HFF-Myc (cell line): ENCODE results near the gene SYT14.
"Not testable (repeated sequence)": the region's sequence is repeated elsewhere in the genome, so short reads cannot be mapped to it uniquely, and the experiment has no call there.

Experiments
- DNase-seq: peaks from one replicate; pipeline ENCODE4 v3.0.0-alpha.2; 2011; ENCODE audit warnings: low read depth; ENCODE audit errors: extremely low read depth
- H3K4me3 ChIP-seq: replicated peaks from 2 replicates; pipeline ENCODE4 v1.5.1; 2011; ENCODE audit warnings: low read depth, mild to moderate bottlenecking, control low read depth, low read length
- TF ChIP-seq, protein P1 (sequence below): IDR thresholded peaks from 2 replicates; pipeline ENCODE4 v1.5.1; 2012; ENCODE audit warnings: mild to moderate bottlenecking, low read depth, low read length, control low read depth; ENCODE audit errors: missing control alignments

Gene SYT14

DNA sequence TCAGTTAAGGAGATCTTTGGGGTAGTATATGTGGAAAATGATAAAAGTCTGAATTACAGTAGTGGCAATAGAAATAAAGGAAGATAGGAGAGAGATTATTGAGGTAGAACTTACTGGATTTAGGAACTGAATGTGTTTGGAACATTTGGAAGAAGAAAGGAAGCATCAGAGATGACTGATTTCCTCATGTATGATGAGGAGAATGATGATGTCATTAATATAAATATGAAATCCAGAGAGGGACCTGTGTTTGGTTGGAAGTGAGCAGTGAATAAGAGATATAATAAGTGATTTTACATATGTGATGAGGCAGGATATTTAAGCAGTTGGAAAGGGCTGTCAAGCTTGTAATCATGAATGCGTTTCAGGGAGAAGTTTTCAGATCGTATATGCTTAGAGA, 86.3 kb downstream of the SYT14 start:
- no peak overlapping the region for H3K4me3 ChIP-seq
- TF ChIP-seq, protein P1, sequence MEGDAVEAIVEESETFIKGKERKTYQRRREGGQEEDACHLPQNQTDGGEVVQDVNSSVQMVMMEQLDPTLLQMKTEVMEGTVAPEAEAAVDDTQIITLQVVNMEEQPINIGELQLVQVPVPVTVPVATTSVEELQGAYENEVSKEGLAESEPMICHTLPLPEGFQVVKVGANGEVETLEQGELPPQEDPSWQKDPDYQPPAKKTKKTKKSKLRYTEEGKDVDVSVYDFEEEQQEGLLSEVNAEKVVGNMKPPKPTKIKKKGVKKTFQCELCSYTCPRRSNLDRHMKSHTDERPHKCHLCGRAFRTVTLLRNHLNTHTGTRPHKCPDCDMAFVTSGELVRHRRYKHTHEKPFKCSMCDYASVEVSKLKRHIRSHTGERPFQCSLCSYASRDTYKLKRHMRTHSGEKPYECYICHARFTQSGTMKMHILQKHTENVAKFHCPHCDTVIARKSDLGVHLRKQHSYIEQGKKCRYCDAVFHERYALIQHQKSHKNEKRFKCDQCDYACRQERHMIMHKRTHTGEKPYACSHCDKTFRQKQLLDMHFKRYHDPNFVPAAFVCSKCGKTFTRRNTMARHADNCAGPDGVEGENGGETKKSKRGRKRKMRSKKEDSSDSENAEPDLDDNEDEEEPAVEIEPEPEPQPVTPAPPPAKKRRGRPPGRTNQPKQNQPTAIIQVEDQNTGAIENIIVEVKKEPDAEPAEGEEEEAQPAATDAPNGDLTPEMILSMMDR = no peak
- DNase-seq = no peak

DNA sequence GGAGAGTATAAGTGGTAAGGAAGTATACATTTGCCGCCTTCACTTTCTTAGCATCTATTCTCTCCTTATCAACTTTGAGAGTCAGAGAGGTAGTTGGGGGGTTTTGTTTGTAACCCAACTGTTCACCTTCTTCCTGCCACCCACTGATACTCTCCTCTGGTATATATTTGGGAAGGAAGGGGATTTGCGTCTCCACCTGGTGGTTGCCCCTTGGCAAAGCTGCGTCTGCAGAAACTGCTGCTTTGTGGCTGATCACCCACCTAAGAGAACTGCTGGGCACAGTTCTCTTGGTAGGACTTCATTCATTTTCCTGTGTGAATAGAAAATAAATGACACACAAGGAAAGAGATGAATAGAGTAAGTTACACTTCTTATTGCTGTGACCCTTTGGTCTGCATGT, 87.0 kb downstream of the SYT14 start:
- TF ChIP-seq, protein P1 = peak; percentile 5
- no peak overlapping the region for H3K4me3 ChIP-seq
- DNase-seq = no peak

DNA sequence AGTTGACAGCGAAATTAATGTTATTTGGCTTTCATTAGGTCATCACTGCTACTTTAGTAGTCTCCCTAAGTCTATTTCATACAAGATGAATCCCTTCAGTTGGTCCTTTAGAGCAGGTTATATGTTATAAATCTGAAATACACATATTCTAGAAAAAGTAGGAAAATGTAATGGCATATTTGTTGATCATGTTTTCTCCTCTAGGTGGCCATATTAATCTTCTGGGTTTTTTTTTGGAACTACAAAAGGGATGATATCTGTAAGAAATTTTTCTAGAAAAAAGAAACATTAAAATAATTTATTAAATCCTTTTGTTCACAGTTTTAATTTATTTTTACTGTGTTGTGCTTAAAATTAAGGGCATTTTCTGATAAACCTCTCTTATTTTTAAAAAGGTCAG, 87.9 kb downstream of the SYT14 start:
- DNase-seq = no peak
- H3K4me3 ChIP-seq = no peak overlapping the region
- TF ChIP-seq, protein P1 = no peak

DNA sequence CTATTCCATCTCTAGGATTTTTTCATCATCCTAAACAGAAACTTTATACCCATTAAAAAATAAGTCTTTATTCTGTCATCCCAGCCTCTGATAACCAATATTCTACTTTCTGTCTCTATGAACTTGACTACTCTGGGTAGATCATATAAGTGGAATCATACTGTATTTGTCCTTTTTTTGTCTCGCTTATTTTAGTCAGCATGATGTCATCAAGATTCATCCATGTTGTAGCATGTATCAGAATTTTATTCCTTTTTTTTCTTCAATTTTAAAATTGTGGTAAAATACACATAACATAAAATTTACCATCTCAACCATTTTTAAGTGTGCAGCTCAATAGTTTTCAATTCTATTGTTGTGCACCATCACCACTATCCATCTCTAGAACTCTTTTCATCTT, 90.0 kb downstream of the SYT14 start:
- TF ChIP-seq, protein P1 = no peak
- no peak for DNase-seq
- H3K4me3 ChIP-seq = no peak overlapping the region

DNA sequence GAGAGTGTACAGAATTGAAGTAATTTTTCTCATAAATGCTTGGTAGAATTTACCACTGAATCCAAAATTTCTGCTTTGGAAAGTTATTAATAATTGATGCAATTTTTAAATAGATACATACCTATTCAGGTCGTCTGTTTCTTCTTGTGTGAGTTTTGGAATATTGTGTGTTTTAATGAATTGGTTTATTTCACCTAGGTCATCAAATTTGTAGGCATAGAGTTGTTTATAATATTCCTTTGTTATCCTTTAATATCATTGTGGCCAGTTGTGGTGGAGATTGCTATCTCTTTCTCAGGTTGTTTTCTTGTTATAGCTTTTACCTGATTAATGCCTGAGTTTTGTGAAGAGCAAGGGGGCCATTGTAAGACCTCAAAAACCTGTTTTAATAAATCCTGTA, 93.5 kb downstream of the SYT14 start:
- no peak for DNase-seq
- H3K4me3 ChIP-seq = no peak overlapping the region
- TF ChIP-seq, protein P1 = no peak

DNA sequence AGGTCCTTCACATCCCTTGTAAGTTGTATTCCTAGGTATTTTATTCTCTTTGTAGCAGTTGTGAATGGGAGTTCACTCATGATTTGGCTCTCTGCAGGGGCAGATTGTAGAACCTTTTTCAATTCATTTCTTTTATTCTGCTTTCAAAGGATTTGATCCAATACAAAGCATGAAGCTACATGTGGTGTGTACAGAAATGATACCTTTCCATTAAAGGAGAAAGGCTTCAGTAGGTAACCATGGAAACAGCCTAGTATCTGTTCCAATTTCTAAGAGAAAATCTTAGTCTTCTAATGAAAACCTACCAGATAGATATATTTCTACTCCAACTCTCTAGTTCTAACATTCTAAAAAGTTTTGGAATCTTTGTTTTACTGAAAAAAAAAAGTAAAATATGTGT, 105.0 kb downstream of the SYT14 start:
- TF ChIP-seq, protein P1 = no peak
- no peak for DNase-seq
- no peak overlapping the region for H3K4me3 ChIP-seq

DNA sequence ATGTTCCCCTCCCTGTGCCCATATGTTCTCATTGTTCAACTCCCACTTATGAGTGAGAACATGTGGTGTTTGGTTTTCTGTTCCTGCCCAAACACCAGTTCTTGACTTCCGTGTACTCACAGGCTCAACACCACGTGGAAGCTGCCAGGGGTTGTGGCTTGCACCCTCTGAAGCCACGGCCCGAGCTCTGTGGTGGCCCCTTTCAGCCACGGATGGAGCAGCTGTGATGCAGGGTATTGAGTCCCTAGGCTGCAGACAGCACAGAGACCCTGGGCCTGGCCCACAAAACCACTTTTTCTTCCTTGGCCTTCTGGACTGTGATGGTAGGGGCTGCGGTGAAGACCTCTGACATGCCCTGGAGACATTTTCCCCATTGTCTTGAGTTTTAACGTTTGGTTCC, 111.6 kb downstream of the SYT14 start:
- no peak overlapping the region for H3K4me3 ChIP-seq
- DNase-seq = peak; percentile 24

DNA sequence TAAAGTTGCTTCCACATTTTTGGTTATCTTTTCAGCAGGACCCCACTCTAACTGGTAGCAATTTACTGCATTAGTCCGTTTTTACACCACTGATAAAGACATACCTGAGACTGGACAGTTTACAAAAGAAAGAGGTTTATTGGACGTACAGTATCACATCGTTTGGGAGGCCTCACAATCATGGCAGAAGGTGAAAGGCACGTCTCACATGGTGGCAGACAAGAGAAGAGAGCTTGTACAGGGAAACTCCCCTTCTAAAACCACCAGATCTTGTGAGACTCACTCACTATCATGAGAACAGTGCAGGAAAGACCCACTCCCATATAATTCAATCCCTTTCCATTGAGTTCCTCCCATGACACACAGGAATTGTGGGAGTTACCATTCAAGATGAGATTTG, 112.5 kb downstream of the SYT14 start:
- not testable (repeated sequence) for DNase-seq

More for the DNA sequence above, 111.6 kb downstream of the SYT14 start:
- TF ChIP-seq, protein P1 = no peak

More for the DNA sequence above, 112.5 kb downstream of the SYT14 start:
- H3K4me3 ChIP-seq = not testable (repeated sequence)
